ELR (cell line): ENCODE results near the gene EIF5A.

ENCODE experiments used
- DNase-seq: peaks from one replicate; pipeline ENCODE4 v3.0.0-alpha.2; 2015; ENCODE audit warnings: low read depth

Gene EIF5A

DNA sequence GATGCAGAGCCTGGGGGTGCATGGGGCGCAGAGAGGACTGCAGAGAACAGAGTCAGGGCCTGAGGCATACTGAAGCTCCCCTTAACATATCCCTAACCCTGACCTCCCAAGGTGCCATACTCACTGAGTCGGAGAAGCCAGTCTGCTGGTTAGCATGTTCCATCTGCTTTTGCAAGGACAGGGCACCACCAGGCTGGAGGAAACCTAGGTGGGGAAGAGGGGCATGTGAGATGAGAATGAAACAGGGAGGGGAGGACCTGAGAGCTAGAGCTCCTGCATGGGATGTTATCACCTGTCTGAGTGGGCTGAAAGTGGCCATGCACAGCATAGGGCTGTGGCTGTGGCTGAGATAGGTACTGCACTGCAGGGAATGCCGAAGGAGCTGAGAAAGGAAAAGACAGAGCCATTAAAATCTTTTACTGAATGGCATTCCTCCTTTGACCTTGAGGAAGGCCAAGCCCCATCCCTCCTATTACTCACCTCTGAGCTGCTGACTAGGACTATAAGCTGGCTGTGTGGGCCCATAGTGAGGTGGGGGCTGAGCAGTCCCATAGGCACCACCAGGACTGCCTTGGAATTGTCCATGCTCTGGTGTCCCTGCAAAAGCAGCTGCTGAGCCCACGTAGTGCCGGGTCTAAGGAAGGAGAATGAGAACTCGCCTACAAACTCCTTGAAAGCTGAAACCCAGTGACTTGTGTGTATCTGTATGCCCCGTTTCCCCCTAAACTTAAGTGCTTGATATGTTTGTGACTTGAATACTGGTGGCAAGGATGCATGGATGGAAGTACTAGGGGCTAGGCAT, 5.9 kb downstream of the EIF5A start:
- peak; percentile 67 for DNase-seq

DNA sequence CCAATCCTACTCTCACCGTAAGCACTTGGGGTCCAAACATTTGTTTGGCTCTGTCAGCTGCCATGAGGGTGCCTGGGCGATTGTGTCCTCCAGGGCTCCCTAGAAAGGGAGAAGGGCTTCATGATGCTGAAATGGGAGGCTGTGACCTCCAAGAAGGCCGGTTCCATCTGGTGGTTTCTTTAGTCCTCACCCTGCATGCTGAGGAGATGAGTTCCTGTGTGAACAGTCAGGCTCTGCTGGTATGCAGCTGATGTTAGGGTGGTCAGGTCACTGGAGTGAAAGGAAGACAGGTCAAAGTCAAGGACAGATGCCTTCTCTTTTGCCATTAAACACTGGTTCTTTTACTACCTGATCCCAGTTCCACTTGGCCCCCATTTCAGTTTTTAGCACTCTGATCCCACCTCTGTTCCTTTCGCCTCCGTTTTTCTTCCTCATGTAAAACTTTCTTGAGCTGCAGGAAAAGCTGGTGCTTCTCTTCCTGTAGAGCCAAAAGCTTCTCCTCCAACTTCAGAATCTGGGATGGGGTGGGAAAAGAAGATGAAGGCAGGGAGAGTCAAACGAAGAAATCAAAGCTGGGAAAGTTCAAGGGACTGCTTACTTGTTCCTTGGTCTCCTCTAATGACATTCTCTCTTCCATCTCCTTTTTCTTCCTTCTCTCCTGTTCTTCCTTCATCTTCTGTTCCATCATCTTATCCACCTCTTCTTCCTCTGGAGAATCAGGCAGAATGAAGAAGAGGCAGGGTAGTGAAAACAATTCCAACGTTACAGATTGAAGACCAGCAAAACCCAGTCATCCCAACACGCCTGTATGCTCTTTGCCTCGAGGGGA, 6.7 kb downstream of the EIF5A start:
- DNase-seq: peak; percentile 73

DNA sequence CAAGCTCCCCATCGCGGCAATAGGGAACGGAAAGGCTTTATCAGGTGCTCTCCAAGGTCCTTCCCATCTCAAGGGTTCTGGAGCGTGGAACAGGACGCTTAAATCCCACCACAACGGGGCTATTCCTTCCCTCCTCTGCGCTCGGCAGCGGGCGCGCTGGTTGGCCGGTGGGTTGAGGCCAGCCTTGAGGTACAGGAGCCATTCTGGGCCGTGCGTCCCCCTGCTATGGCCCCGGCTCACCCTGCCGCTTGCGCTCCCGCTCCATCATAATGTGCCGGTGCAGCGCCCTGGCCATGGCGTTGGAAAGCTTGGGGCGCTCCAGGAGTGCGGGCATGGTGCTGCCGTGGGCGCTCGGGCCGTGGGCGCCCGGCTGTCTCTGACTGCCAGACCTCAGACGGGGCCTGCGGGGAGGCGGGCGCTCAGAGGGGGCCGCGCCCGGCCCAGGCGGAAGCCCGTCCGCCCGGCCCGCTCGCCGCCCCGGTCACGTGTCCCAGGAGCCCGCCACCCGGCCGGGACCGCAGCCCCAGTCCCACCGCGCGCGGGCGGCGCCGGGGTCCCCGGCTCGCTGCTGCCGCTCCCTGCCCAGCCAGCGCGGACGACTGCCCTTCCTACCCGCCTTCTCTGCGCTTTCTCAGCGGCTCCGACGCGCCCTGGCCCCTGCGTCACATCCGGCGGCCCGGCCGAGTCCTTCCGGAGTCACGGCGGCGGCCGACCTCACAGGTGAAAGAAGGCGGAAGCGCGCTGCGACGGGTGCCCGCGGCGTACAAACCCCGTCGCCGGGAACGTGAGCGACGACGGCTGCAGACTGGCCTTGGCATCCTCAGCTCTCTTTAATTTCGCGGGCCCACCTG, 7.5 kb downstream of the EIF5A start, which contains the start of gene GPS2:
TSS of gene GPS2 (minus strand) at position 642 of the 851 bp plus-strand sequence. CDS start at position 334, 308 bp downstream.
- DNase-seq: peak; percentile 90

DNA sequence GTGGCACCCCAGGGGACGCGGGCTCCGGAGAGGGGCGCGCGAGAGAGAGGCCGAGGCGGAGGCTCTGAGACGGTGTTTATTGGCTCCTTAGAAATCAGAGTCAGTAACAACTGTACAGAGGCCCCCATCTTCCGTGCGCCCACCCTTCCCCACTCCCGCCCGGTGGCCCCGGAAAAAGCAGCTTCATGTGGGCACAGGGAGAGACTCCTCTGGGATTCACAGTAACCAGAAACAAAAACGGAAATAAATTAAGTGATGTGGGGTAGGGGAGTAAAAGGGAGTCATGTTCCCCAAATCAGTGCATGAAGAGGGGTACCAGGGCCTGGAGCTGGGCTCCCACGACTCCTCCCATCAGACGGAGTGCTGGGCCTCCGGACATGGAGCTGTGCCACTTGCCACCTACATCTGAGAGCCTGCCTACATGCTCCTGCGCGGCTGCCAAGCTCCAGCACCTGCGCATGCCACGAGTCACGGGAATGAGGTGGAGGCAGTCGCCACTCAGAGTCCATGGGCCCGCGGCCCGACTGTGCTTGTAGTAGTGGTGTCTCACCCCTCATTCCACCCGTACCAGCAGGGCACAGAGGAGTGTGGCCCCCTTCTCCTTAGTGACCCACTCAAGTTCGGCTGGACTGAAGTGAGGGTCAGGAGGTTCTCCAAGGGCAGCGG, 8.3 kb downstream of the EIF5A start:
- DNase-seq: no peak

DNA sequence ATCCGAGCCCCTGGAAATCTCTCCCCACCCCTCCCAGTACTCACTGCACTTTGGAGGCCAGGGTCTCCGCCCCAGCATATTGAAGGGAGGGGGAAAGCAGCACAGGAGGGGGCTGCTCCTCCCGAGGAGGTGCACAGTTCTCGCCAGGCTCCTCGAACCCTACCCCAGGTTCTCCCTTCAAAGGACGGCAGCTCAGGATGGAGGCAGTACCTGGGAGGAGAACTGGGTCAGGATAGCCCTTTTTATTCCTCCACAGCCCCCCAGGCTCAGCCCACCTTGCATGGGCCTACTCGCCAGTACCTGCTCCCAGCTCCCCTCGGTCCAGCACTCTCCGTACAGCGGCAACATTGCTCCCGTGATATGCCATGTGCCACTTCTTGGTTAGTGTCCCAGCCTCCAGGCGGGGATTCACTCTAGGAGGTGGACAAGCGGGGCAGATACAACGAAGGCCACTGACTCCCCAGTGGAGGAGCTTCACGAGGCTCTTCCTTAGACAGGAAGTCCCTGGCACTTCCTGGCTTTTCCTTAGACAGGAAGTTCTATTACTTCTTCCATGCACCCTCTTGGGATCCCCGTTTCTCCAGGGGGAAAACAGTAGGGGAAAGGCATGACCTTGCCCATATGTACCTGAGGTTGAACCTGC, 9.9 kb downstream of the EIF5A start:
- DNase-seq: no peak

DNA sequence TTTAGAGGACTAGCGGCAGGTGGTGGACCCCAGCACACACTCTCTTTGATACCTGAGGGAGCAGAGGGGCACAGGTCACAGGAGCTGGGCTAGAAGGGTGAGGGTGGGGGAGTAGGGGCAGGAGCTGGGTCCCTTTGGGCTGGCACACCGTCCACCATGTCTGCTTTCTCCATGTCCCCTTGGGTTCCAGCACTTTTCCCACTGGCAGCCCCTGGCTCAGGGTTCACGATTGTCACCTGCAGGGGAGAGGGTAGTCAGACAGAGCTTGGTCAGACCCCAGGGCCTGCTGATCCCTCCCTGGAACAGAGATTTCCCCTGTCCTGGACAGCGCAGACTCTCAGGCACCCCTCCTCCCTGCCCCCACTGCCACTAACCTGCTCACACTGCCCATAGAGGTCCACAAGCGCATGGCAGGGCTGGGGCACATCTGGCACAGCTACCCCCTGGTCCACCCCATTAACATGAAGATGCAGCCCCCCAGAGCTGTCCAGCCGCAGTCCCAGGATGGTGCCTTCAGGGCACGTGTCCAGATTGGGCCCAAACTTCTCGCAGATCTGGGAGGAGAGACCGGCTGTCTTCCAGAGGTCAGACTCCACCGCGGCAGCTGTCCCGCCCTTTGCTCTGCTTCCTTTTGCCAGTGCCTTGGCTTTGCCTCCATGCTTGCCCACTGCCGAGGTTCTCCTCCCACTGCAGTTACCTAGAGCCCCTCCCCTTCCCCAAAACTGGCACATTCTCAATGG, 10.9 kb downstream of the EIF5A start:
- no peak for DNase-seq

DNA sequence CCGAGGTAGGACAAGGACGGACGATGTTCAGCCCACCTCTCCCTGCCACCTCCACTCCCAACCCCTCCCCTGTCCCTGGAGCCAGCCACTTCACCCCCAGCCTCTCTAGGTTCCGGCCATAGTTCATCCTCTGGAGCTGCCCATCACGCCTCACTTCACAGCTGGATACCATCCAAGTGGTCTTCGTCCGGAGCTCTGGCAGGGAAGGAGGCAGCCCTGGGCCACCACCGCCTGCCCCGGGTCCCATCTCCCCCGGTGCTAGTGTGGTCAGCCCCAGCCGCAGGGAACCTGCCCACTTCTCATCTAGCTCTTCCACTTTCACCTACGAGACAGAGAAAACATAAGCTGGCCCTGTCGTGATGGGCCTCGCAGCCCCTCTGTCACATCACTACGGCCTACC, 14.0 kb downstream of the EIF5A start:
- DNase-seq: no peak

DNA sequence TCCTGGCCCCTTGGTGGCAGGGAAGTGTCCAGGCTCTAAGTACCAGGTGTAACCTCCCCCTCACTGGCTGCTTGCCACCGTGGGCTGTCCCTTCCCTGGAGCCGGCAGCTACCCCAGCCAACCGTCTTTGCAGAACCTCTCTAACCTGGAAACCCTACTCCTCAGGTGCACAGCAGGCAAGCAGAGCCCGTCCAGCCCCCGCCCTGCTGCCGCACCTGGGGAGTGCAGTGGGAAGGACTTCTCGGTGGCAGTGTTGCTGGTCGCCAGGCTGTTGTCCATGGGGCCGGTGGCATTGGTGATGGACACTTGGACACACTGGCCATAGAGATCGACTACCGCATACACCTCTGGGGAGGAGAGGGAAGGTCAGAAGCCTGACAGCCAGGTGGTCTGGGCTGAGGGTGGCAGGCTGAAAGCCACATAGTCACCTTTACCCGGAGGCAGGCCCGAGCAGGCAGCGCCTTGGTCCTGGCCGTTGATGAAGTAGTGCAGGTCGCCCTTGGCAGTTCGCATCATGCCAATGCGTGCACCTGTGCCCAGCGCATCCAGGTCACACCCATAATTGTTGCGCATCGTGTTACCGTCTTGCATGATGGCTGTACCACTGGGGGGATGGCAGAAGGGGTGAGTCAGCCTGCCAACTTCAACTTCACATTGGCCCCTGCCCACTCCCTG, 15.2 kb downstream of the EIF5A start:
- no peak for DNase-seq

DNA sequence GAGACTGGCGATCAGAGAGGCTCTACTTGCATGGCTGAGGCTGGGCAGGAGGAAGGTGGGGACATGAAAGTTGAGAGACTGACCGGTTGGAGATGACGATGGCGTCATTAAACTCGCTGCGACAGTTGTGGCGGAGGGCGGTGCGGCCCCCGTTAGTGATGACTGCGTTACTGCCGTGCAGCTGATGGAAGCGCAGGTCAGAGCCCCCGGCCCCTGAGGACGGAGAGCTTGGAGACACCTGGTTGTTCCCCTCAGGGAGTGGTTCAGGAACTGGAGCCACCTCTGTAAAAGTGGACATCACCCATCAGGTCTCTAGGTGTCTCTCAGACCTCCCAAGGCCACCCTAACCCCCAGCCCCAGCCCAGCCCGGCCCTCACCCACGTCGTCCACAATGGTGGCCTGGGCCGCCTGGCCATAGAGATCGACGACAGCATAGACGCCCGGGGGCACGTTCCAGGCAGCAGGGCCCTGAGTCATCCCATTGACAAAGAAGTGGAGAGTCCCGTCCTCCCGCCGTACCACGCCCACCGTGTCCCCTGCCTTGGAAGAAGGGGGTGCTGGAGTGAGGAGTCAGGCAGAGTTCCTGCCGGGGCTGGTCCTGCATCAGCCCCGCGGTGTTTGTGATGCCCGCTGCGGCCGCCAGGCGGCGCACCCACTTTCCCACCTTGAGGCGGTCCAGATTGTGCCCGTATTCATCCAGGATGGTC, 16.5 kb downstream of the EIF5A start:
- DNase-seq: peak; percentile 69

DNA sequence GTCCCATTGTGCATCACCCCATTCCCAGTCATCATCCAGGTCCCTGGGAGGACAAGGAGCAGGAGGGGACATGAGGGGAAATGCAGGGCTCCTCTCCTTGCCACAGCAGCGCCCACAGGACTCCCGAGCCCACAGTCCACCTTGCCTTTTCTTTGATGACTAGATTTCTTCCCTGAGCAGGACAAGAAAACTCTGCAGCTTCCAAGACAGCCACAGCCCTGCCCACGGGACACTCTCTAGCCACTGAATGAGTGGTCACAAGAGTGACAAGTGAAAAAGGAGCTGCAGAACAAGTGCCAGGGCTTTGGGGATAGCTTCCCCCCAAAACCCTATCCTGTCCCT, 17.0 kb downstream of the EIF5A start:
- DNase-seq: no peak

DNA sequence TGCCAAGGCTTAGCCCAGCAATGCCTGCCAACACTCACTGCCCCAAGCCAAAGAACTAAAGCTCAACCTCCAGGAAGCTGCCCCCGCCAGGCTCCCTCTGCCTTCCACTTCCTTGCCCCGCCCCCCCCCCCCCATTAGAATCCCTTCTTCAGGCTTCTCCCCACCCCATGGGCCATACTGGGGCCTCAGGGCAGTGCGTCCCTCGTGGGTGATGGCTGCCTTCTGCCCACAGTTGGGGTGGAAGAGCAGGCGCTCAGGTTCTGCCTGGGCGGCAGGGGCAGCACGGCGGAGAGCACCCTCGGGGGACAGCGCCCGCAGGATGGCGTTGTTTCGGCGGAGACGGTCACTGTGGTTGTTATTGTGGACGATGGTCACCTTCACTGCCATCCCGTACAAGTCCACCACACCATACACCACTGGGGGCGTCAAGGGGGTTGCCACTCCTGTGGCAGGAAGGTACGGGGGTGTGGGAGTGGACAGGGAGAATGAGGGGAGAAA, 17.7 kb downstream of the EIF5A start:
- no peak for DNase-seq

DNA sequence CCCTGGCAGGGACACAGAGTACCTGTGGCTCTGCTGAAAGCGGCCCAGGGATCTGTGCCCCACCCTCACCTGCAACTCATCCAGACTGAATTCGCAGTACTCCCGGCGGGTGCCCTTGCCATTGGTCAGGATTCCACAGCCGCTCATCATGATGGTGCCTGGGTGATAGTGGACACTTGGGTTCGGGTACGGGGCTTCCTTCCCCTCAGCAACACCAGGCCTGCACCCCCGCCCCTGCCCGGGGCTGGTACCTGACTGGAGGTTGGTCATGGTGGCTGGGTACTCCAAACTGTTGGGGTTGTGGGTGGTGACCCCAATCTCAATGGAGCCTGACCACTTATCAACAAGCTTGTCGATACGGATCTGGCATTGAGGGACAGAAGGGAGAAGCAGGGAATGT, 18.8 kb downstream of the EIF5A start:
- no peak for DNase-seq

DNA sequence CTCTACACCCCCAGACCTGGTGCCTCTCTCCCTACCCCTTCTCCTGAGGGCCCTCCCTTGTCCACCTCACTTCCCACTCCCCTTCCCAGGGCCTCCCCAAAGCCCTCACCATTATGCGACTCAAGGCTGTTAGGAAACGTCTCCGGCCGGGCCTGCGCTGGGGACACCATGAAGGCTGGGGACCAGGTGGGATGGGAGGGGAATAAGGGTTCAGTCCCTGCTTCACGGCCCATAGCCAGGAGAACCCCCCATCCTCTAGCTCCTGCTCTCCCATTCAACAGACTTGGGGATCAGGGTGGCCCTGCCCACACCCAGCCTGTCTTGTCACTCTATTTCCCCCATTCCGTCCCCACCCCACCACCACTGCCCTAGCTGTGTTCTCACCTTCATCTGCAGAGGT, 19.6 kb downstream of the EIF5A start:
- no peak for DNase-seq

DNA sequence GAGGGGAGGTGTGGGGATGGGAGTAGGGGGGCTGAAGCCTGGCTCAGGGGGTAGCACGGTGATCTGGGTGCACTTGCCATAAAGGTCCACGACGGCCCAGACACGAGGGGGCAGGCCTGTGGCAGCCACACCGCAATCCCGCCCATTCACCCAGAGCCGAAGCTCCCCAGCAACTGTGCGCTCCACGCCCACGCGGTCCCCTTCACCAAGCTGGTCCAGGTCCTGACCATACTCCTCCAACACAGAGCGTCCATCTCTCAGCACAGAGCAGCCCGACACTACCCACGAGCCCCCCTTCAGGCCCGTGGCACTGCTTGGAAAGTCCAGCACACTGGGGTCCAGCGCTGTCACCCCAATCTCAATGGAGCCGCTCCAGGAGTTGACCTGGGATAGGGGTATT, 20.1 kb downstream of the EIF5A start:
- DNase-seq: no peak

DNA sequence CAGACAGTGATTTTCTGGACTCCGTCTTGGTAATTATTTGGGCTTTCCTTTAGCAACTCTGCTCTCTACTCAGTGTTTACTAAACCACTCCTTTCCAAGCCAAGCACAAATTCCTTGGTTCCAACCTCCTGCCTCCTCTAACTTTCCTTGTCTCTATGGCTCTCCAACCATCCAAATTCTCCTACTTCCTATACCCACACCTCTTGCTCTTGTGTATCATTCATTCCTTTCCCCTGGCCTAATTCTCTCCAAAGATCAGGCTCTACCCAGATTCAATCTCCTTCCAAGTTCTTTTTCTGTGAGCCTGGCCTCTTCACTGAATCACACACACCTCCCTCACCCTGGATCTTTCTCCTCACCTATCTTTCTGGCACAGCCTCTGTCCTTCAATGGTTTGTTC, 20.6 kb downstream of the EIF5A start:
- no peak for DNase-seq

DNA sequence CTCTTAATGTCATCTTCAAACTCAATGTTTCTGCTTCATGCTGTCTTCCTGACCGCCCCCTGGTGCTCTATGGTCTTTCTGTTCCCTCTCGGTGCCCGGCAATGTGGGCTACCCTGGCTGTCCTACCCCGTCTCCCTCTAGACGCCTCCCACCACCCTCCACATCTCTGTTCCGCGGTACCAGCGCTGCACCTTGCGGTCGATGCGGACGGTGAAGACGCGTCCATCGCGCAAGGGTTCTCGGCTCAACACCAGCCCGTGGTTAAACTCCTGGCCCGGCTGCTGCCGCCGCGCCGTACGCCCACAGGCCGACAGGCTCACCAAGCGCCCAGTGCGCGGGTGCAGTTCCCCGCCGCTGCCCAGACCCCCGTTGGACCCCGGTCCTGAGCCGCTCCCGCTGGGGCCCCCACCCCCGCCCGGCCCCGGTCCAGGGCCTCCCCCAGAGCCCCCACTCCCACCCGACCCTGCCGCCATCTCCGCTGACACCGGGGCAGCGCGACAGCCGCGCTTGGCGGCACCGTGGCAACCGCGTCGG, 21.5 kb downstream of the EIF5A start, which contains the start of gene NEURL4:
TSS of gene NEURL4 (minus strand) at position 496 of the 534 bp plus-strand sequence. CDS start at position 473, 23 bp downstream.
- peak; percentile 58 for DNase-seq

DNA sequence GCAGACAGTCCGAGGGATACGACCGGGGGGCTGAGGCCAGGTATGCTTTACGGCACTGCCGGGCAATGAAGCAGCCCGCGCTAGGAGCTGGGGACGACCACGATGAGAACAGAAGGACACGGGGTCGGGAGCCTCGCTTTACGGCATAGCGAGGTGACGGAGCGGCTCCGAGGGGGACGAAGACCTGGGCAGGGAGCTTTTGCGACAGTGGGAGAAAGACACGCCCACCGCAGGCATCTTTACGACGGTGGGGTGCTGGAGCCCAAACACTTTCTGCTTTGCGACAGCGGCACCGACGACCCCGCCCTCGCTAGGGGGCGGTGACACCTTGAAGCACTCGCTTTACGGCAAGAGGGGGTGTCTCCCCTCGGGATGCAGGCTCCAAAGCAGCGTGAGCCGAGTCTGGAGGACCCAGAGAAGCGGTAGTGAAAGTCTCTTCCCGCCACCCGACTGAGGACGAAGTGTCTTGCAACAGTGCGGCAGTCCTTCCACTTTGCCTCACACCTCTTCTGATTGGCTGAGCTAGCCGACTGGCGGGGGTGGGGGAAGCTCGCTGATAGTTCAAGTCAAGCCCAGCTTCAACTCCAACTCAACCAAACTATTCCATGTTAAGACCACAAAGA, 22.1 kb downstream of the EIF5A start:
- DNase-seq: peak; percentile 99

DNA sequence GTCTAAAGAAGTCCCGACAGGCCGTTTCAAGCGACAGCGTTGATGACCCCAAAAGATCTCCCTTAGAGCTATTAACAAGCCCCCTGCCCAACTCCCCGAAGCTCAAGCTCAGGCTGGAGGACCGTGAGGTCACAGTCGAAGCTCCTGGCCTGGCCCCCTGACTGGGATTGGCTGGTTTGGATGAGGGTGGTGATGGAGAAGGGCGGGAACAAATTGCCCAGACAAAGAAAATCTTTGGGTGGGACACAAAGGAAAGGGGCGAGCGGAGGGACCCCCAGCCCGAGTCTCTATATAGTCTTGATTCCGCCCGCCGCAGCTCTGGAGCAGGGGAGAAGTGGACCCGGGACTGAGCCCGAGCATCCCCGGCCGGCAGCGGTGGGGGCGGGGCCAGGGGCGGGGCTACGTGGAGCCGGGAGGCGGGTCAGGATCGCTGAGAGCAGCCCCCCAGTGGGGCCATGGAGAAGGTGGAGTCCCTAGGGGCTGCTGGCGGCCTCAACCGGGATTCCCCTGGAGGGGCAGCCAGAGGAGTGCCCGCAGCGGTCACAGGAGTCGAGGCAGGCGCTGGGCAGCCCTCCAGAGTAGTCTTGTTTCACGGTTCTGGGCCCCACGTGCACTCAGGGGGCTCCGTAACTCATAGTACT, 22.7 kb downstream of the EIF5A start:
- peak; percentile 87 for DNase-seq
